Fibroblast of lung (primary cell): ENCODE results near the gene CLIC3.

Experiments used
- EZH2 ChIP-seq: IDR thresholded peaks from 2 replicates; pipeline ENCODE4 v1.5.1; 2012; ENCODE audit warnings: low read length, control low read depth, mild to moderate bottlenecking; ENCODE audit errors: missing control alignments
- TF ChIP-seq, protein P1 (sequence below), 2 donors: IDR thresholded peaks in 1 of 2; conservative IDR thresholded peaks in 1 of 2; 1 replicate in 1 of 2; 2 replicates in 1 of 2; pipeline ENCODE4 v1.5.1; 2011 to 2012; ENCODE audit warnings: low read length in 2 of 2, control low read depth in 1 of 2, inconsistent platforms in 1 of 2, low read depth in 1 of 2, mild to moderate bottlenecking in 1 of 2

DNA sequence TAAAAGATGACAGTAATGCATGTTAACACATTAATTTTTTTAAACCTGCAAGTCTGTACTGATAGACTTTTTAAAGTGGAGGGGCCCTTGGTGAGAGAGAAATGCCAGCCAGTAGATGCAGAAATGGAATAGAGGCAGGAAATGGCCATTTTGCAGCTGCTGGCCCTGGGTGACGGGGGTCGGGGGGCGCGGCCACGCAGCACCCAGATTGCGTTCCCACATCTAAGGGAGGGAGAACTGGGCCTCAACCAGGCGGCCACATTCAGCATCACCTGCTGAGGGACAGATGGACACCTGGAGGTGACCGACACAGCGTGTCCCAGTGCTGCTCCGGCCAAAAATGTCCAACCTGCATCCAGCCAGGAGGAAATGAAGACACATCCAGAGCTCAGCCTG is 6.3 kb upstream of the CLIC3 start:
- TF ChIP-seq, protein P1, sequence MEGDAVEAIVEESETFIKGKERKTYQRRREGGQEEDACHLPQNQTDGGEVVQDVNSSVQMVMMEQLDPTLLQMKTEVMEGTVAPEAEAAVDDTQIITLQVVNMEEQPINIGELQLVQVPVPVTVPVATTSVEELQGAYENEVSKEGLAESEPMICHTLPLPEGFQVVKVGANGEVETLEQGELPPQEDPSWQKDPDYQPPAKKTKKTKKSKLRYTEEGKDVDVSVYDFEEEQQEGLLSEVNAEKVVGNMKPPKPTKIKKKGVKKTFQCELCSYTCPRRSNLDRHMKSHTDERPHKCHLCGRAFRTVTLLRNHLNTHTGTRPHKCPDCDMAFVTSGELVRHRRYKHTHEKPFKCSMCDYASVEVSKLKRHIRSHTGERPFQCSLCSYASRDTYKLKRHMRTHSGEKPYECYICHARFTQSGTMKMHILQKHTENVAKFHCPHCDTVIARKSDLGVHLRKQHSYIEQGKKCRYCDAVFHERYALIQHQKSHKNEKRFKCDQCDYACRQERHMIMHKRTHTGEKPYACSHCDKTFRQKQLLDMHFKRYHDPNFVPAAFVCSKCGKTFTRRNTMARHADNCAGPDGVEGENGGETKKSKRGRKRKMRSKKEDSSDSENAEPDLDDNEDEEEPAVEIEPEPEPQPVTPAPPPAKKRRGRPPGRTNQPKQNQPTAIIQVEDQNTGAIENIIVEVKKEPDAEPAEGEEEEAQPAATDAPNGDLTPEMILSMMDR (conservative IDR thresholded peaks at IDR 0.05 in 1 of 2, IDR thresholded peaks at IDR 0.05 in 1 of 2; ENCODE audit: low read depth in 1 of 2, low read length in 2 of 2) = no peak
- TF ChIP-seq EZH2 = no peak
